Stromal cell of bone marrow (primary cell): ENCODE results near the gene NIT1.
A peak's percentile ranks its signal among the peaks of the same experiment; 100 is the strongest.

Experiments
- DNase-seq: peaks from one replicate; pipeline ENCODE4 v3.0.0-alpha.2; 2012; ENCODE audit warnings: low read depth

NIT1 gene, protein sequence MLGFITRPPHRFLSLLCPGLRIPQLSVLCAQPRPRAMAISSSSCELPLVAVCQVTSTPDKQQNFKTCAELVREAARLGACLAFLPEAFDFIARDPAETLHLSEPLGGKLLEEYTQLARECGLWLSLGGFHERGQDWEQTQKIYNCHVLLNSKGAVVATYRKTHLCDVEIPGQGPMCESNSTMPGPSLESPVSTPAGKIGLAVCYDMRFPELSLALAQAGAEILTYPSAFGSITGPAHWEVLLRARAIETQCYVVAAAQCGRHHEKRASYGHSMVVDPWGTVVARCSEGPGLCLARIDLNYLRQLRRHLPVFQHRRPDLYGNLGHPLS

DNA sequence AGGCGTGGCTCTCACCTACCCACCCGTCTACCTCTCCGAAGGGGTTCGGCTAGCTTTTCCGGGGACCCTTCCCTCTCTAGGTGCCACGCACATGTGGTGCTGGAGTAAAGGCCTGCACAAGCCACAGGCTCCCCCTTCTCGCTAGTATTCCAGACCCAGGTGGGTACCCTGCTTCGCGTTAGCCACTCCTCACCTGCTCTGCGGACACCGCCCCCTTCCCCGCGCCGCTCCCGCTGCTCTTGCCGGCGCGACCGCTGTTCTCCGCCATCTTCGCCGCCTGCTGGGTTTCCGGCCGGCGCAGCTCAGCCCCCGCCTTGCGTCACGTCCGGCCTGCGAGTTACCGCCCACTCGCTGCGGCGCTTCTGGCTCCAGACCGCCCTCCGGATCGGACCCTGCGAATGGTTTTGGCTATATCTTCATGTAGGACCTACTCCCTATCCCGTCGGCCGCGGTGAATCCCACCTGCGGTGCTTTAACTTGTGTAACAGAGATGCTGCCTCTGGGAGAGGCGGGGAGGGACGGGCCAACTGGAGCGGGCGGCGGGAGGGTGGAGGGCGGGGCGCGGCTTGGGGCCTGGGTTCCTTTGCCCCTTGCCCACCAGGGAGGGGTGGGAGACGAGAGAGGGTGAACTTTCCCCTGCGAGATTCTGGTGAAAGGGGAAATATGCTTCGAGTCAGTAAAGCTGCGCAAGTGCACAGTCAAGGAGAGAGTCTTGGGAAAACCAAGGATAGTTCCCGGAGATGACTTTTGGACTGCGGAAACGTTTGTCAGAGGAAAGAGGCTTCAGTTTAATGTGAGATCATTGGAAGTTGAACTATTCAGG lies at the start of gene NIT1, which contains the start of gene PFDN2:
NIT1 (plus strand) TSS at position 347 of the 823 bp plus-strand sequence; CDS start at position 419, 72 bp downstream.
PFDN2 (minus strand) TSS at position 279 of the 823 bp plus-strand sequence; CDS start at position 268, 11 bp downstream.
- peak; percentile 62 for DNase-seq

DNA sequence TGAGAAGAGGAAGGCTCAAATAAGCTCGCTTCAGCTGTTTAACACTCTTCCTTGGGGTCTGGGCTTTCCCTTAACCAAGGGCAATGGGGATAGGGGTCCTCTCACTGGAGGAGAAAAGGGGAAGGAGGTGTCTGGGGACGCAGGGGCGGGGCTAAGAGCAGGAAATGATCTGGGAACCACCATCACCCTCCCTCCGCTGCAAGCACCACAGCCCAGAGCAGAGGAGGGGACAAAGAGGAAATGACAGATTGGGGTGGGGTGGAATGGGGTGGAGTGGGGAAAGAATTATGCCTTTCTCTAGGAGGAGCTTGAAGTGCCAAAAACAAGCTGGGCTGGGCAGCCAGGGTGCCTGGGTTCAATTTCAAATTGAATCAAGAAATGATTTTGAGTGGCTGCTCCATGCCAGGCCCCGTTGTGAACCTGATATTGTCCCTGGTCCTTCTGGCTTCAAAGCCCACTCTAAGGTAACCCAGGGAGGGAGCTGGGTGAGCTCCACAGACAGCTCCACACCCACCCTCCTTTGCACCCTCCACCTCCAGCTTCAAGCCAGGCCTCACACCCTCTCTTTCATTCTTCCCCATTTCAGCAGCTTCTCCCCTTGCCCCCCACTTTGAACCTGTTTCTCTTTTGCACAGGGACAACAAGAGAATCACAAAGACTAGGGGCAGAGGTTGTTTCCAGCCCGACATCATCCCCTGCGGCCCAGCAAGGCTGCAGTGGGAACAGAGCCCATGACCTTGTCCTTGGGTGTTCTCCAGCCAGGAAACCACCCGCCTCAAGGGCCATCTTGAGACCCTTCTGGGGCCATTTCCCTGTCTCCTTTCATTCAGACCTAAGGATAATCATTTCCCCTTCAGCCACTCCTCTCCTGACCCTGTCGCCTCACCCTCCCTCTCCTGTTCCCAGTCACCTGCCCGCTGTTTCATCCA lies 49.3 kb upstream of the NIT1 start:
- DNase-seq, result no peak

DNA sequence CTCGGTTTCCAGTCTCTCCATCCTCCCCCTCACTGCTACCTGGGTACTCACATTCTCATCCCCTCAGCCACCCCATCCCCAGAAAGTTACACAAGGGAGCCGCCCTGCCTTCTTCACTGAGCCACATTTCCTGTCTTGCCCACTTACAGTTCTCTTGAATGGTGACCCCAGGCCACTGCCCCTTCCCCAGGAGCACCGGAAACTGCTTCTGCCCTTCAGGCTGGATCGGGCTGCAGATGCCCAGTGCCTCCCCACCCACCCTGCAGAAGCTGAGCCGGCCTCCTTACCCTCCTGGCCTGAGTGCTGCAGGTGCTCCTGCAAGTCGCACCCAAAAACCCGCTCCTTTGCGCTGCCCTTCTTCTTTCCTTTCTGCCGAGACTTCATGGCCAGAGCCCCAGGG lies 48.7 kb upstream of the NIT1 start:
- DNase-seq, result no peak

DNA sequence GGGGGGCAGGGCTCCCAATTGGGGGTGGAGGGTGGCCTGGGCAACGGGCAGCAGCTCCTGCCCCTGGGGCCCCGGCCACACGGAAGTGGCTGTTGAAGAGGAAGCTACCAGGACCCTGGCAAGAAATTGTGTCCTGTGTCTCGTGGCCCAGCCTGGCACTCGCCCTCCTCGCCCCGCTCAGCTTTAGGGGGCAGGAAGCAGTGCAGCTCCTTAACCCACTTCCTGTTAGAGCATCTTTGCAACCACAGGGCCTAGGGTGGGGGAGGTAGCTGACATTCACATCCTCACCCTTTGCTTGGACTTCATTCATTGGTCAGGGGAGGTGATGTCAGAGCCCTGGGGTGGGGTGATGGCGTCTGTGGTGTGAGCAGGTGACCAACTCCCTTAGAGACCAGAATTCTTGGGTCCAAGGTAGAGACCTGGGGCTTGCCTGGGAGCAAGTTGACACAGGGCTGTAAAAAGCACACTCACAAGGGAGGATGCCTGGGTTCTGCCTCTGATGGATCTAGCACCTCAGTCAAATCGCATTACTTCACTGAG lies 48.1 kb upstream of the NIT1 start, which contains the start of gene ARHGAP30:
ARHGAP30 (minus strand) TSS at position 161 of the 540 bp plus-strand sequence. CDS start 267 bp downstream, outside the sequence.
- DNase-seq, result no peak

DNA sequence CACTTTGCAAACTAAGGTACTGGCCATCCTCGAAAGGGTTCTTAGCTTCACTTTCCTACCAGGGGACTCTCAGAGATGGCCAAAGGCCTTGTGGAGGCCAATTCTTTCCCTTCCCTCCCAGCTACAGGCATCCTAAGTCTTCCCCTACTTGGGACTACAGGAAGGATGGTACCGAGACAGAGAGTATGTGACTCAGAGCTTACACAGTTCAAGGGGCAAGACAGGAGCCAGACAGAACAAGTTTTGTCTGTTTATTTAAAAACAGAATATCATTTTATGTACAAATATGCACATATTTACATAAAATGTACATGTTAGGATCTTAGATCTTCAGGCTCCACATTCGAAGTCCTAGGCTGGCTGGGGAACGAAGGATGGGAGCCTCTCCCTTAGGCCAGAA lies 47.1 kb upstream of the NIT1 start:
- DNase-seq, result no peak

DNA sequence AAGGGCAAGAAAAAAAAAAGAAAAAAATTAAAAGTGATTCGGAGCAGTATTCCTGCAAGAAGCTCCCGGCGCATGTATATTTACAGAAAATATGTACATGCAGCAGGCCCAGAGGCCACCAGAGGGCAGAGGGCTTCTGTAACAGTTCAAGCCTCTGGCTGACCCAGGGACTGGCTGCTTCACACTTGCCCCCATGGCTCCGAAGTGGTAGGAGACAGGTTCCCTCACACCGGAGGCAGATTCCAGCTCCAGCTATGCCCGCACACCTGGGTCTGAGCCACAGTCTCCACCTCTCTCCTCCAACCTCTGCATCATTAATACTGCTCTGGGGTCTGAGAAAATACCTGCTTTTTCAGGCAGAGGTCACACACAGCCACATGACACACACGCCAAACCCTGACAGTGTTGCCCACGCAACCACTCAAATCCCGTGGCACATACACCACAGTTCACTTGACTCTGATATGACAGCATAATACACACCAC lies 46.0 kb upstream of the NIT1 start:
- peak; percentile 33 for DNase-seq

DNA sequence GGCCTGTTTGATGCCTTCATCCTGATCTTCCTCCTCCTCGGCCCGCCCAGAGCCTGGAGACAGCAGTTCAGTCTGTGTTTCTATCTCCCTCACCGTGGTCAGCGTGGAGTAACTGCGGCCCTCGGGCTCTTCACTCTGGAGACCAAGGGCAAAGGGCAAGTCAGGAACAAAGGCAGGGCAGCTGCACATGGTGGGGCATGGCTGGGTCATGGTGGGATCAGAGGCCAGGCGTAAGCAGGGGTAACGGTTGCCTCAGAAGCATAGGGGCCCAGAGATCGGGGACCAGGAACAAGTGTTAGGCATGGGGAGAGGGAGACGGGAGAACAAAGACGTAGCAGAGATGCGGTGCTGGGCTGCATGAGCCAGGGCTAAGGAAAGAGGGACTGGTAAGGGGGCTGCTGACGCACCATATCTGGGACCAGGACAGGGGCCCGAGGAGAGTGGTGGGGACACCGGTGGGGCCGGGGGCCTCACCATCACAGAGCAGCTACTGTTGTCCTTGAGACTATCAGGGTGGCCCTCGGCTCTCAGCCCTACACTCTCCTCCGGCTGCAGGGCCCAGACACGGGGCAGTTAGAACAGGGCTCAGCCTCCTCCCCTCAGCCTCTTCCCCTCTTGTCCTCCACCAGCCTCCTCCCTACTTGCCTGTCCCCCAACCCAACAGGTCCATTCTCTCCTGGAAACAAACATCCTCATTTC lies 45.0 kb upstream of the NIT1 start:
- no peak for DNase-seq

DNA sequence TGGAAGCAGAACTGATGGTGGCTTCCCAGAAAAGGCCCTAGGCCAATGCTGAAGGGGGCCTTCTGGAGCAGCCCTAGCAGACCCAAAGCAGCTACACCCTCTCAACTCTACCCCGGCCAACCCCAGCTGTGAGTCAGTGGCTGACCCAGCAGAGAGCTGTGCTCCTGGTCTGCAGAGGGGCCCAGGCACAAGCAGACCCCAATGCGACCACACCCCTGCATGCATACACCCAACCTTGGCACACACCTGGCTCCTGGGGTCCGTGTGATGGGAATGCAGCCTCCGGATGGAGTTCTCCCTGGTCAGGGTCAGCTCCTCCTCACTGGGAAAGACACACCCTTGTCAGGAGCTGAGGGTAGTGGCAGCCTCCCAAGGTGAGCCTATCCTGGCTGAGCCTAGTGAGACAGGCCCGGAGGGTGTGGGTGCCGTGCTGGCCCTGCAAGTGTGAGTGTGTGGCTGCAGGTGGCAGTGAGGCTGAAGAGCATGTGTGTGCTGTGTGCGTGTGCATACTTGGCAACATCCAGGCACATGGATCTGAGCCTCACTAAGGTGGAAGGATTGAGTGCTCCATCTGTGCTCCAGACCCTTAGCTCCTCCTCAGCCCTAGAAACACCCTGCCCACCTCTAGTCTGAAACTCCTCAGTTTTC lies 44.3 kb upstream of the NIT1 start:
- no peak for DNase-seq

DNA sequence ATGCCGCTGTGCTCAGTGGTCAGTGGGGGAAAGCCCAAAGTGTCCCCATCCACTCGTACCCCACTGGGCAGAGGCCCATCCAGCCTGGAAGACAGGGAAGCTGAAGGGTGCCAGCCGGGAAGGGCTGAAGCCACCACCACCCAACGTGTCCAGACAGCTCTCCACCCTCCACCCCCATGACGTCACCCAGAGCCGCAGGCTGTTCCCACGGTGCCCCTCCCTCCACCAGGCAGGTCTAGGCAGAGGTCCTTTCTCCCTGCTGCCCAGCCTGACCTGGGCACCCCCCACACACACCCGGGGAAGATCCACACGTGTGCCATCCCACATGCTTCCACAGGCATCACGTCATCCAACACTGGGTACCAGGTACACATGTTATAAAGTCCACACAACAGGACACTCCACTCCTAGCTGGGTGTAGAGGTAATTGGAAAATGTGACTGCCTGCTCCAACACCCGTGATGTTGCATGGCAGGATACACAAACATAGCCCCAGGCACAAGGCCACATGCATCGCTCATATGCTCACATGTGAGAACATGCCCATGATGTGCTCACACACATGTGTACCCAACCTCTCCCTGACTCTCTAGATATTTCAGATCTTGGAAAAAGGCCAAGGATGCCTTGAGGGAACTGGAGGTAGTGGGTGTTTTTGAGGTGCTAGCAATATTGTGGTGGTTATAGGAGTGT lies 43.1 kb upstream of the NIT1 start:
- no peak for DNase-seq

DNA sequence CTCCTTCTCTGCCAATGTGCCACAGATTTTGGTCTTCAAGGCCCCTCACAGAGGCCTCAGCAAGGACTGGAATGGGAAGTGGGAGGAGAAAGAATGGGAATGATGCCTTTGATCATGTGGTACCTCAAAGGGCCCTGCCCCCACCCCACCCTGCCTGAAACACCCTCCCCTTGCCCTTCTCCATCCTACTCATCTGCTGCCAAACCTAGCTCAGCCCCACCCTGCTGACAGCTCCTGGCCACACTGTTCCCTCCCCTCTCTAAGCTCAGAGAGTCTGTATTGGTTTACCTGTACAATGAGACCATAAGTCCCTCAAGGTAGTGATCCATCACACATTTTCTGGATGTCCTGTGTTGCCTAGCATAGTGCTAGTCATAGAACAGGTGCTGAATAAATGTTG lies 41.5 kb upstream of the NIT1 start:
- DNase-seq, result no peak

DNA sequence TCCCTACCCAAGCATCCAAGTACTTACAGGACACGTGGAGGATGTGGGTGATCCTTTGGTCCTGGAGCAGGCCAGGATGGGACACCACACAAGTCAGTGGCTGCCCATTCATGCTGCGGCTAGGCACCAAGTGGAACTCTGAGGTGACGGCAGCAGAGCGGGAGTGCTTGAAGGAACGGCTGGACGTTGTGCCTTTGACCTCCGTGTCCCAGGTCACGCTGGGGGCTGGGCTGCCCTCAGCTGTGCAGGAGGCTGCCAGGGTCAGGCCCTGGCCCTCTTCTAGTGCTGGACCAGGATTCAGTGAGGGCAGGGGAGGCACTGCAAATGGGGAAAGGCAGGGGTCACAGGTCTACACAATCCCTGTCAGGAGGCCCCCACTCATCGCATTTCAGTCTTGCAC lies 40.5 kb upstream of the NIT1 start:
- DNase-seq, result no peak

DNA sequence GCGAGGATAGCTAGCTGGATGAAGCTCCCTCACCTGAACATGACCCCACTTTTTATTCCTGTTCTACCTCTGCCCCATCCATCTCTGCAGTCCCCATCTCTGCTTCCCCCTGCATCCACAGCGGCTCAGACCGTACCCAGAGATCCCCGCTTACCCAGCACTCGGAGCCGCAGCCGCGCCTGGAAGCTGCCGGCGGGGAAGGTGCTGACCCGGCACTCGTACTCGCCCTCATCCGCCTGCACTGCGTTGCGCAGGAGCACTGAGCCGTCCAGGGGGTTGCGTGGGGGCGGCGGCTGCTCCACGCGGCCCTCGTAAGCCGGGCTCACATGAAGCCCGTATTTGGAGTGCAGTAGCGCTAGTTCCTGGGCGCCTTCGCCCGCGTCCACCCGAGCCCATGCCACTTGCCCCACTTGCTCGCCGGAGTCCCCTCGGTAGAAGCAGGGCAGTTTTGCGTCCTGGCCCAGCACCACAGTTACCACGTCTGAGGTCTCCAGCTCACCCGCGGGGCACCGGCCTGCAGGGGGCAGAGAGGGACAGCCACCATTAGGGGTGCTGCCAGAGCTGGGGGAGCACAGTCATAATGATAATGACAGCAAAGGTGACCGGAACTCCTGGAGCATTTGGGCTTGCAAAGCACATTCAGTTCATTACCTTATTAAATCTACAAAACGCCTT lies 38.3 kb upstream of the NIT1 start:
- DNase-seq, result no peak

DNA sequence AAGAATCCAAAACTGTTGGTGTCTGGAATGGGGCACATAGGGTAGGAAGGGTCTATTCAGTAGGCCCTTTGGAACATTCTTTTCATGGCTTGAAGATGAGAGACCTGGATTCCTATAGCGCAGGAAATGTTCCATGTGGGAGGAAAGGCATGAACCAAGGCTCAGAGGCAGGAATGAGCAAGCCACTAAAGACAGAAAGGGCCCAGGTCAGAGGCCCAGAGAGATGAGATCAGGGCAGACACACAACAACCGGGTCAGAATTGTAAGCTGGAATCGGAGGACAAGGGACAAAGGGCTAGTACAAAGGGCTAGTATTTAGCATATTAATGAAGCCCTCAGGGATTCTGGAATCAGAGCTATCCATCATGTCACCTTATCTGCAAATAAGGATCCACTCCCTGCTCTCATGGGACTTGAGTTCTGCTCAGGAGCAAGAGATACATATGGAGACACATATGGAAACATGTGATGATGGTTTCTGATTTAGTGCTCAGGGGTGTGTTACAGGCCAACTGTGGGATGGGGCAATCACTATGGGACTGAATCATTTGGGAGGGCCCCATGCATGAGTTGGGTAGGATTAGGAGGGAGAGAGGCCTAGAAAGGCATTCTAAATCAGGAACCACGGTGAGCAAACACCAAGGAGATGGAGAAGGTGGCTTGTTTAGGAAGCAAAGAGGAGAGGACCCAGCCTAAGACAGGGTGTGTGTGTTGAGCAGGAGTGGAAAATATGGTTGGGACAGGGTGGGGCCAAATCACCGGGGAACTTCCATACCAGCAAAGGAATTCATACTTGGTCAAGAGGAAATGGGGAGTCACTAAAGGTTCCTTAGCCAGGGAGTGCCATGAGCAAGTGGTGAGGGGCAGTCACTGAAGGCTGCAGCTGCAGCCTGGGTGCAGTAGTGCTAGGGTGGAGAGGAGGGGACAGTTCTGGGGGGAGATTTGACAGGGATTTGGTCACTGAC lies 37.2 kb upstream of the NIT1 start:
- peak; percentile 16 for DNase-seq

DNA sequence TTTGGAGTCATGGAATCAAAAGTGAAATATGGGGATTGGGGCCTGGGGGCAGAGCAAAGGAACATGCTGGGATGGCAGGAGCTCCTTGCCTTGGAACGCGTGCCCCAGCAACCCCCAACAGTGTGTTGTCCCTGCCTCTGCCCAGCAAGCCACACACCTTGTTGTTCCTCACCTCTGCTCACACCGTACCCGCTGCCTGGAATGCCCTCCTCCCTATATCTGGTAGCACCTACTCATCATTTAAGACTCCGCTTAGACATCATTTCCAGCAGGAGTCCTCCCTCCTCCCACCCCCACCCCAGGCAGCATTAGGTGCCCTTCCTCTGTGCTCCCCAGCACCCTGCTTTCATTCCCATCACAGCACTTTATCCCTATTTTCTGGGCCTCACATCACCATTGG lies 36.4 kb upstream of the NIT1 start:
- no peak for DNase-seq

DNA sequence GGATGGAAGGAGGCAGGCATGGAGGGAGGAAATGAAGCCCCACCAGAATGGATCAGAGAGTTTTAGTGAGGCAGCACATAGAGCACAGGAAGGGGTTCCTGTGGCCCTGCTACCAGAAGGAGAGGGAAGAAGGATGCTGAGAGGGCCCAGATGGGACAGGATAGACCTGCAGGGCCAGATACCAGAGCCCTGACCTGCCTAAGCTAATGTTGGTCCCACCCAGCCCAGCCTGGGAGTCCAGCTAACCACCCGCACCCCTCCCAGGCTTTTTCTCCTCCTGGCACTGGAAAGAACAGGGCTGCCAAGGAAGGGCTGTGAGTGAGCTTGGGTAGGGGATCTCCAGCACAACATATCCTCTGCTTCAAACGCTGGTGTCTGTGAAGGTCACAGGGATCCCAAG lies 35.4 kb upstream of the NIT1 start:
- no peak for DNase-seq

DNA sequence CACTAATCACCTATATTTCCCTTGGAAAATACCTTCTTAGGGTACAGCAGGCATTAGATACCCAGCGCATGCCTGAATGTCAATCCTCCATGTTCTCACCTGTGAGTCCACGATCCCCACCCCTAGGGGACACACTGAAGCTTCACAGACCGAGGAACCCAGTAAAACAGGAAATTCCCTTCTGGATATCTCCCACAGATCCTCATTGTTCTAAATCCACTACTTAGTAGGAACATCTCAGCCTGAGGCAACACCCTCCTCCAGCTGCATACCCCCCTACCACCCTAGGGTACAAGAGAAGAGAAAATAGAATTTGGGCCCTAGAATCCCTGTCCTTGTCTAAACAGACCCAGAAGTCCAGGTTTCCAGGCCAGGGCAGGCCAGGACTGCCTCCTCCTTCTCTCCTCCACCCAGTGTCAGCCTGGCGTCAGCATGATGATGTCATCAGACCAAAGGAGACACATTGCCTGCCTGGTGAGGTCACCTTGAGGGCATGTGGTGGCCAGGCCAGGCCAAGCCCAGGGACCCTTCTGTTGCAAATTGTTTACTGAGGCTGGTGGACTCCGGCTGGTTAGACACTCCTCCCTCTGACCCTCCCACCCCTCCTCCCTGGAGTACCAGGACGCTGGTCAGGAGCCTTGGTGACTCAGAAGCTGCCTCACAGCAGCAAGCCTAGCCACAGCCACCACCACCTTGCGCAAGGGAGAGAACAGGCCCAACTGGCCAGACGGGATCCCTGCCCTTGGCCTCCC lies 34.7 kb upstream of the NIT1 start:
- peak; percentile 94 for DNase-seq
